B cell (primary cell): ENCODE measurements around the gene ORMDL3.

Source experiments
- EZH2 ChIP-seq: IDR thresholded peaks from 2 replicates; pipeline ENCODE4 v1.6.1; 2012; ENCODE audit warnings: borderline replicate concordance, low read depth, mild to moderate bottlenecking, moderate library complexity, low read length; ENCODE audit not compliant: insufficient read depth, poor library complexity, severe bottlenecking
- TF ChIP-seq, protein P1 (sequence below): fragments of 200-600 bp; IDR thresholded peaks from one replicate; pipeline ENCODE4 v1.8.0; 2022; ENCODE audit warnings: antibody characterized with exemption, mild to moderate bottlenecking

DNA sequence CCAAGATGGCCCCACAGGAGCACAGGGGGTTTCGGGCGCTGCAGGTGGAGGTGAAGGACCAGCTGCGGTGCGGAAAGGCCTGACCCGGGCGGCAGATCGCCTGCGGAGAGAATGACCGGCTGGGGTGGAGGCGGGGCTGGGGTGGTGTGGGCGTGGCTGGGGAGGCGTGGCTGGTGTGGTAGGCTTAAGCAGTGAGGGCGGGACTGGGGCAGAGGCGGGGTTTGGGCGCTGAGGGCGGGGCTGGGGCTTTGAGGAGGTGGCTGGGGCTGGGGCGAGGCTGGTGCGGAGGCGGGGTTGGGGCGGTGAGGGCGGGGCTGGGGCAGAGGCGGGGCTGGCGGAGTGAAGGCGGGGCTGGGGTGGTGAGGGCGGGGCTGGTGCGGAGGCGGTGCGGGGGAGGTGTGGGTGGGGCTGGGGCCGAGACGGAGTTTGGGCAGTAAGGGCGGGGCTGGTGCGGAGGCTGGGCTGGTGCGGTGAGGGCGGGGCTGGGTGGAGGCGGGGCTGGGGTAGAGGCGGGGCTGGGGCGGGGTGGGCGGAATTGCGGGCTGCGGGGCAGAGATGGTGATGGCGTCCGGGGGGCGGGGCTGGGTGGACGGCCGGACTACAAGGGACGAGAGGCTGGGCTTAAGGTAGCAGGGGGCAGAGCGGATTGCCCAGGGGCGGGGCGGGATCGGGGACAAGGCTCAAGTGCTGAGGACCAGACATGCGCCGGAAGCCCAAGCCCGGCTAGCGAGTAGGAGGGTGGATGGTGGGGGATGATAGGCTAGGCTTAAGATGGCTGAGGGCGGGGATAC lies 25.5 kb upstream of the ORMDL3 start:
- TF ChIP-seq, protein P1, sequence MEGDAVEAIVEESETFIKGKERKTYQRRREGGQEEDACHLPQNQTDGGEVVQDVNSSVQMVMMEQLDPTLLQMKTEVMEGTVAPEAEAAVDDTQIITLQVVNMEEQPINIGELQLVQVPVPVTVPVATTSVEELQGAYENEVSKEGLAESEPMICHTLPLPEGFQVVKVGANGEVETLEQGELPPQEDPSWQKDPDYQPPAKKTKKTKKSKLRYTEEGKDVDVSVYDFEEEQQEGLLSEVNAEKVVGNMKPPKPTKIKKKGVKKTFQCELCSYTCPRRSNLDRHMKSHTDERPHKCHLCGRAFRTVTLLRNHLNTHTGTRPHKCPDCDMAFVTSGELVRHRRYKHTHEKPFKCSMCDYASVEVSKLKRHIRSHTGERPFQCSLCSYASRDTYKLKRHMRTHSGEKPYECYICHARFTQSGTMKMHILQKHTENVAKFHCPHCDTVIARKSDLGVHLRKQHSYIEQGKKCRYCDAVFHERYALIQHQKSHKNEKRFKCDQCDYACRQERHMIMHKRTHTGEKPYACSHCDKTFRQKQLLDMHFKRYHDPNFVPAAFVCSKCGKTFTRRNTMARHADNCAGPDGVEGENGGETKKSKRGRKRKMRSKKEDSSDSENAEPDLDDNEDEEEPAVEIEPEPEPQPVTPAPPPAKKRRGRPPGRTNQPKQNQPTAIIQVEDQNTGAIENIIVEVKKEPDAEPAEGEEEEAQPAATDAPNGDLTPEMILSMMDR: no peak
- no peak for TF ChIP-seq EZH2
